ENCODE measurements around the gene JPT1.
"Not testable (repeated sequence)": the region's sequence is repeated elsewhere in the genome, so short reads cannot be mapped to it uniquely, and the experiment has no call there.

DNA sequence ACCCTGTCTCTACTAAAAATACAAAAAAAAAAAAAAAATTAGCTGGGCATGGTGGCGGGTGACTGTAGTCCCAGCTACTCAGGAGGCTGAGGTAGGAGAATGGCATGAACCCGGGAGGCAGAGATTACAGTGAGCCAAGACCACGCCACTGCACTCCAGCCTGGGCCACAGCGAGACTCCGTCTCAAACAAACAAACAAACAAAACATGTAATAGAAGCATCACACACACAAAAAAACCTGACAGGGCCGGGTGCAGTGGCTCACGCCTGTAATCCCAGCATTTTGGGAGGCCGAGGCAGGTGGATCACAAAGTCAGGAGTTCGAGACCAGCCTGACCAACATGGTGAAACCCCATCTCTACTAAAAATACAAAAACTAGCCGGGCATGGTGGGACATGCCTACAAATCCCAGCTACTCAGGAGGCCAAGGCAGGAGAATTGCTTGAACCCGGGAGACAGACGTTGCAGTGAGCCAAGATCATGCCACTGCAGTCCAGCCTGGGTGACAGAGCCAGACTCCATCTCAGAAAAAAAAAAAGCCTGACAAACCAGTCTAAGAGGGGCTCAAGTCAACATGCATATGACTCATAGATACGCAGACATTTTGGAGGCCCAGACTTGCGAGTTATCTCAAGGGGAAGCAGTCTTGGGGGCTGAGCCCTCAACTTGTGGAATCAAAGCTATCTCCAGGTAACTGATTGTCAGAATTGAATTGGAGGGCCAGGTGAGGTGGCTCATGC lies 20.5 kb downstream of the JPT1 start:
- not testable (repeated sequence) for TF ChIP-seq CTCF, POLR2A, EP300 (IDR thresholded peaks at IDR 0.05)
